ENCODE measurements around the gene SOS2. TPM values are rescaled to one million over a fixed set of nuclear protein-coding genes. Genes with fewer than 3 reads are reported as not detected.

Gene SOS2
- total and polyA plus RNA-seq, 8 donors: 5.8 to 69.0 (median 27.3) TPM

DNA sequence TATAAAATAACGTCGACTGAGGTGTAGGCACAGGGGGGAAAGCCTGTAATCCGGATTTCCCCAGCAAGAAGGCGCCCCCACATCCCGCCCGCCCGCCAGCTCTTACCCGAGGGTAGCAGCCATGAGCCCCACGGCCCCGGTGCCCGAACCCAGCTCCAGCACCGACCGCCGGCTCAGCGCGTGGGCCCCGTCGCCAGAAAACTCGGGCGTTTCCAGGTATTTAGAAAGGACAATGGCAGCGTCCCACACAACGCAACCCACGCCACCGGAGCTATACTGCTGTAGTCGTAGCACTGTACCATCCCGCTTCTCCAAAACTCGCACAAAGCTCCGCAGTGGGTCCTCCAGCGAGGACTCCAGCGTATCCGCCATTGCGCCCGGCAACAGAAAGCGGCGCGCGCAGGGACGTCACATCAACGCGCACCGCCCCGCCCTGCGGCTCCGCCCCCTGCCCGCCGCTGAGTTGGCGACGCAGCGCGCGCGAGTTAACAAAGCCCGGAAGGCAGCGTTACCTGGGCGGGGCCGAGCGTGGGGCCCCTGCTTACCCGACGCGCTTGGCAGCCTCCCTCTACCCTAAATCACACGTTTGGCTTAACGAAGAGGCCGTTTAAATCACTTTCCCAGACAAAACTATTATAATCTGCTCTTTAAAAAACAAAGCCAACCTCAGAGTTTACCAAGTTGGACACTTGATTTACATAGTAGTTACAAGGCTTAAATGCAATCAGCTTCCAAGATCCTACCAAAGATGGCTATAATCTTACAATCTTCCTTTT is 115.0 kb downstream of the SOS2 start, which contains the start of gene VCPKMT:
VCPKMT (minus strand) TSS at position 392 of the 776 bp plus-strand sequence; CDS start at position 372, 20 bp downstream.
- H3K27ac ChIP-seq: peak within 1 kb of the TSS; percentile 88 to 96 (median 94)
- H3K9me3 ChIP-seq: no peaks in the 10 kb centered on the region
- TF ChIP-seq, protein P1, sequence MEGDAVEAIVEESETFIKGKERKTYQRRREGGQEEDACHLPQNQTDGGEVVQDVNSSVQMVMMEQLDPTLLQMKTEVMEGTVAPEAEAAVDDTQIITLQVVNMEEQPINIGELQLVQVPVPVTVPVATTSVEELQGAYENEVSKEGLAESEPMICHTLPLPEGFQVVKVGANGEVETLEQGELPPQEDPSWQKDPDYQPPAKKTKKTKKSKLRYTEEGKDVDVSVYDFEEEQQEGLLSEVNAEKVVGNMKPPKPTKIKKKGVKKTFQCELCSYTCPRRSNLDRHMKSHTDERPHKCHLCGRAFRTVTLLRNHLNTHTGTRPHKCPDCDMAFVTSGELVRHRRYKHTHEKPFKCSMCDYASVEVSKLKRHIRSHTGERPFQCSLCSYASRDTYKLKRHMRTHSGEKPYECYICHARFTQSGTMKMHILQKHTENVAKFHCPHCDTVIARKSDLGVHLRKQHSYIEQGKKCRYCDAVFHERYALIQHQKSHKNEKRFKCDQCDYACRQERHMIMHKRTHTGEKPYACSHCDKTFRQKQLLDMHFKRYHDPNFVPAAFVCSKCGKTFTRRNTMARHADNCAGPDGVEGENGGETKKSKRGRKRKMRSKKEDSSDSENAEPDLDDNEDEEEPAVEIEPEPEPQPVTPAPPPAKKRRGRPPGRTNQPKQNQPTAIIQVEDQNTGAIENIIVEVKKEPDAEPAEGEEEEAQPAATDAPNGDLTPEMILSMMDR (IDR thresholded peaks at IDR 0.05): no peak
- TF ChIP-seq EP300 (IDR thresholded peaks at IDR 0.05) (no peak), POLR2A (IDR thresholded peaks at IDR 0.05) (peak in 2 of 4 donors; percentile 38 to 78), POLR2AphosphoS5 (IDR thresholded peaks at IDR 0.05) (peak; percentile 95 to 98 (median 96))
- peaks cover 19 to 61% (median 47%) of the 10 kb centered on the region in 4 donors for H3K36me3 ChIP-seq
- peaks cover 21 to 47% (median 33%) of the 10 kb centered on the region in 4 donors for H3K4me1 ChIP-seq
- H3K4me3 ChIP-seq: peak within 1 kb of the TSS; percentile 67 to 94 (median 82)
- peak; percentile 97 to 99 for DNase-seq
- H3K27me3 ChIP-seq: no peaks in the 10 kb centered on the region
- intact Hi-C loops (cut with DNase I; ENCODE audit: low total_unique reads): no loop called here
- WGBS, 5 donors: 0 to 1% (median 0%) methylated on average over 34 to 63 of the region's 63 CpGs

DNA sequence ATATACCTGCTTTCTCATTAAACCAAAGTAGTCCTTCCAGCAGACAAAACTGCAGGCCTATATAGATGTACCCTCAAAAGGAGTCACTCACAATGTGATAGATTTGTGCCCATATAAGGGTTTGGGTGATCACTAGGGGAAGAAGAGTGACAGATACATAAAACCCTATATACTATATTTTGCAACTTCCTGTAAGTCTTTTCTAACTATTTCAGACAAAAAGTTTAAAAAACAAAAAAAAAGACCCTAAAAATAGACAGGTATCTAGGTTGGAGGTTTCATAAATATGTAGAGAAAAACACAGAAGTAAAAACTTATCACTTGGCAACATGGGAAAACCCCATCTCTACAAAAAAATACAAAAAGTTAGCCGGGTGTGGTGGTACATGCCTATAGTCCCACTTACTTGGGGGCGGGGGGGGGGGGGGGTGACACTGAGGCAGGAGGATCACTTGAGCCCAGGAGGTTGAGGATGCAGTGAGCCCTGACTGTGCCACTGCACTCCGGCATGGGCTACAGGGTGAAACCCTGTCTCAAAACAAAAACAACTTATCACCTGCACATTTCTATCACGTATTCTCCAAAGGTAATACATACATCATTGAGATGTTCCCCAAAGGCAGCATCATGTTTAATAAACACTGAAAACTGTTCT is 117.9 kb downstream of the SOS2 start:
- intact Hi-C loops (cut with DNase I; ENCODE audit: low total_unique reads): no loop called here
- 53 to 80% (median 66%) methylated on average over 4 of the region's 4 CpGs for WGBS, 5 donors
- no peak overlapping the region for H3K27ac ChIP-seq
- DNase-seq: no peak
- no peaks in the 10 kb centered on the region for H3K9me3 ChIP-seq
- no peaks in the 10 kb centered on the region for H3K27me3 ChIP-seq
- peaks cover 39 to 72% (median 70%) of the 10 kb centered on the region in 4 donors for H3K36me3 ChIP-seq
- no peak for TF ChIP-seq POLR2A (IDR thresholded peaks at IDR 0.05)
- TF ChIP-seq, protein P1 (IDR thresholded peaks at IDR 0.05): no peak
- no peak for TF ChIP-seq EP300 (IDR thresholded peaks at IDR 0.05)
- no peak for TF ChIP-seq POLR2AphosphoS5 (IDR thresholded peaks at IDR 0.05)
- no peak overlapping the region for H3K4me3 ChIP-seq
- H3K4me1 ChIP-seq: peaks cover 21 to 53% (median 37%) of the 10 kb centered on the region in 4 donors

DNA sequence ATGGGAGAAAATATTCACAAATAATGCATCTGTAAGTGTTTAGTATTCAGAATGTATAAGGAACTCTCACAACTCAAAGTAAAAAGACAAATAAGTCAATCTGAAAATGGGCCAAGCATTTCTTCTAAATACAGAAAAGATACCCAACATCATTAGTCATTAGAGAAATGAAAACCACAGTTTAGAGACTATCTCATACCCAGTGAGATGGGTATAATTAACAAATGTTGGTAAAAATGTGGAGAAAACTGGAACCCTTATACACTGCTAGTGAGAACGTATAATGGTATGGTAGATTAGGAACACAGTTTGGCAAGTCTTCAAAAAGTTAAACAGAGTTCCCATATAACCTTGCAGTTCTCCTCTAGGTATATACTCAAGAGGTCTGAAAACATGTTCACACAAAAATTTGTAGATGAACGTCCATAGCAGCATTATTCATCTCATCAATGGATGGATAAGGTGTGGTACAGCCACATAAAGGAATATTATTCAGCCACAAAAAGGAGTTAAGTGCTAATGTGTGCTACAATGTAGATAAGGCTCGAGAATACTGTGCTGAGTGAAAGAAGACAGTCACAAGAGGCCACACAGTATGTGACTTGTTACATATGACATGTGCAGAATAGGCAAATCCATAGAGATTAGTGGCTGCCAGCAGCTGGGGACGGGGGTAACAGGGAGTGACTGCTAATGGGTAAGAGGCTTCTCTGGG is 120.9 kb downstream of the SOS2 start:
- Histone ChIP-seq H3K4me1 (peaks cover 4 to 52% (median 32%) of the 10 kb centered on the region in 4 donors), H3K9me3 (no peaks in the 10 kb centered on the region), H3K4me3 (no peak overlapping the region), H3K36me3 (peaks cover 39 to 80% (median 71%) of the 10 kb centered on the region in 4 donors), H3K27ac (no peak overlapping the region), H3K27me3 (no peaks in the 10 kb centered on the region)
- no peak for DNase-seq
- intact Hi-C loops (cut with DNase I; ENCODE audit: low total_unique reads): no loop called here
- TF ChIP-seq, protein P1 (IDR thresholded peaks at IDR 0.05): no peak
- TF ChIP-seq POLR2A (IDR thresholded peaks at IDR 0.05): no peak
- no peak for TF ChIP-seq EP300 (IDR thresholded peaks at IDR 0.05)
- TF ChIP-seq POLR2AphosphoS5 (IDR thresholded peaks at IDR 0.05): no peak
- WGBS, 5 donors: 74 to 84% (median 78%) methylated on average over 4 of the region's 4 CpGs

DNA sequence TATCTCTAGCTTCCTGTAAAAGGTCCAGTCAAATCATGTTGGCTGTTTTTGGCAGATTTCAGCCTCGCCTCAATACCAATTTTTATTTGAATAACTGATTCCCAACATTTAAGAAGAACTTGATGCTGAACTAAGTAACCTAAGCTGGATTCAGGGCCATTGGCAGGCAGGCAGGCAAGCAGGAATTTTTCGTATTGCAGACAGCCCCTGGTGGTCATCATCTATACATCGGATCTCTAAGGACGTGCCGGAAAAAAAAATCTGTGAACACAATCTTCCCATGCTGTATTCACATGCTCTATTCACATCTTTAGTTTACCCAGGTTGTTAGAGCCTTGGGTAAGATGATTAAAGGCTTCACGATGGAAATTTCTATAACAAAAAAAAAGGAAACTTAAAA is 122.0 kb downstream of the SOS2 start:
- TF ChIP-seq EP300 (IDR thresholded peaks at IDR 0.05) (no peak), POLR2AphosphoS5 (IDR thresholded peaks at IDR 0.05) (no peak), POLR2A (IDR thresholded peaks at IDR 0.05) (no peak)
- TF ChIP-seq, protein P1 (IDR thresholded peaks at IDR 0.05): no peak
- WGBS, 5 donors: 72 to 80% (median 79%) methylated on average over 6 of the region's 6 CpGs
- H3K27ac ChIP-seq: peak overlapping the region in 1 of 5 donors; percentile 80
- H3K27me3 ChIP-seq: no peaks in the 10 kb centered on the region
- peaks cover 0 to 45% (median 21%) of the 10 kb centered on the region in 4 donors for H3K4me1 ChIP-seq
- intact Hi-C loops (cut with DNase I; ENCODE audit: low total_unique reads): loop anchor here (10.0 kb wide), 2 partner anchors 225 to 255 kb away; partner anchors contain the start of gene NEMF
- peak in 1 of 2 donors; percentile 36 for DNase-seq
- H3K36me3 ChIP-seq: peaks cover 39 to 70% (median 64%) of the 10 kb centered on the region in 4 donors
- H3K9me3 ChIP-seq: no peaks in the 10 kb centered on the region
- no peak overlapping the region for H3K4me3 ChIP-seq
